Vagina (tissue), 2 donors: Measurements from ENCODE around the gene FAM222A.

ENCODE experiments used
- POLR2A ChIP-seq, 2 donors: fragments of 450-650 bp; IDR thresholded peaks; one replicate each; pipeline ENCODE4 v1.6.1; 2017; ENCODE audit warnings: antibody characterized with exemption in 2 of 2, mild to moderate bottlenecking in 2 of 2, moderate library complexity in 2 of 2
- POLR2AphosphoS5 ChIP-seq, 2 donors: sonication (generic); formaldehyde crosslinking; IDR thresholded peaks; one replicate each; pipeline ENCODE4 v1.9.0; 2017; ENCODE audit warnings: antibody characterized with exemption in 2 of 2, mild to moderate bottlenecking in 2 of 2, low read depth in 1 of 2; ENCODE audit not compliant: insufficient read depth in 1 of 2
- TF ChIP-seq, protein P1 (sequence below), 3 experiments: fragments of 450-650 bp in 2 of 3; fragments of 200-600 bp in 1 of 3; sonication (generic) in 1 of 3; IDR thresholded peaks; one replicate each; pipeline ENCODE4 v1.5.1; 2017 to 2019; ENCODE audit warnings: antibody characterized with exemption in 3 of 3, mild to moderate bottlenecking in 2 of 3, moderate library complexity in 2 of 3

DNA sequence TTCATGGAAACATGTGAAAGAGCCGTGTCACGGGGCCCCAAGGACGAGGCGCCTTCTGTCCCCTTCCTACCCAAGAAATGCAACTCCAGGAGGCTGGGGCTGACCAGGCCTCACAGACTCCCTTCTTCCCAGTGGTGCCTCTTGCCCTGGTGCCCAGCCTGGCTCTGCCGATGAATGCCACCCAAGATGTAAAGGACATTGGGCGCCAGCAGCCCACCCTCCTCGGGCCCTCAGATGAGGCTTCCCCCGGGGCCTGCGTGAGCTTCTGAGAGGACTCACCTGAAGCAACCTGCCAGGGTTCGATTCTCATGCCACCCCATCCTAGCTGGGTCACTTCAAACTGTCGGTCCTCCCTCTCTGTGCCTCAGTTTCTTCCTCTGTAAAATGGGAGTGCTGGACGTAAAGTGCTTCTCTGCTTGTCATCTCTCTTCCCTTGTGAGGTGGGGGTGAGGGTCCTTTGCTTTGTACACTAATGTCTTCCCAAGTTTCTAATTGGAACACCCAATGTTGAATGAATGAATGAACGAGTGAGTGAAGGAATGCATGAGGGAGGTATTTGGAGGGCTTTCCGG lies 10.8 kb downstream of the FAM222A start:
- no peak for TF ChIP-seq POLR2AphosphoS5 (IDR thresholded peaks at IDR 0.05; ENCODE audit: insufficient read depth in 1 of 2, low read depth in 1 of 2)
- TF ChIP-seq, protein P1, sequence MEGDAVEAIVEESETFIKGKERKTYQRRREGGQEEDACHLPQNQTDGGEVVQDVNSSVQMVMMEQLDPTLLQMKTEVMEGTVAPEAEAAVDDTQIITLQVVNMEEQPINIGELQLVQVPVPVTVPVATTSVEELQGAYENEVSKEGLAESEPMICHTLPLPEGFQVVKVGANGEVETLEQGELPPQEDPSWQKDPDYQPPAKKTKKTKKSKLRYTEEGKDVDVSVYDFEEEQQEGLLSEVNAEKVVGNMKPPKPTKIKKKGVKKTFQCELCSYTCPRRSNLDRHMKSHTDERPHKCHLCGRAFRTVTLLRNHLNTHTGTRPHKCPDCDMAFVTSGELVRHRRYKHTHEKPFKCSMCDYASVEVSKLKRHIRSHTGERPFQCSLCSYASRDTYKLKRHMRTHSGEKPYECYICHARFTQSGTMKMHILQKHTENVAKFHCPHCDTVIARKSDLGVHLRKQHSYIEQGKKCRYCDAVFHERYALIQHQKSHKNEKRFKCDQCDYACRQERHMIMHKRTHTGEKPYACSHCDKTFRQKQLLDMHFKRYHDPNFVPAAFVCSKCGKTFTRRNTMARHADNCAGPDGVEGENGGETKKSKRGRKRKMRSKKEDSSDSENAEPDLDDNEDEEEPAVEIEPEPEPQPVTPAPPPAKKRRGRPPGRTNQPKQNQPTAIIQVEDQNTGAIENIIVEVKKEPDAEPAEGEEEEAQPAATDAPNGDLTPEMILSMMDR (IDR thresholded peaks at IDR 0.05): no peak
- TF ChIP-seq POLR2A (IDR thresholded peaks at IDR 0.05): no peak
